NOMO-1 (cell line): ENCODE measurements around the gene CLEC18B.
"Not testable (repeated sequence)": the region's sequence is repeated elsewhere in the genome, so short reads cannot be mapped to it uniquely, and the experiment has no call there.

Experiments
- DNase-seq, 2 experiments: peaks; one replicate each; lab custom pipeline; 2025; ENCODE audit not compliant: unreplicated experiment in 2 of 2; lab: John Stamatoyannopoulos, UW

Gene CLEC18B

DNA sequence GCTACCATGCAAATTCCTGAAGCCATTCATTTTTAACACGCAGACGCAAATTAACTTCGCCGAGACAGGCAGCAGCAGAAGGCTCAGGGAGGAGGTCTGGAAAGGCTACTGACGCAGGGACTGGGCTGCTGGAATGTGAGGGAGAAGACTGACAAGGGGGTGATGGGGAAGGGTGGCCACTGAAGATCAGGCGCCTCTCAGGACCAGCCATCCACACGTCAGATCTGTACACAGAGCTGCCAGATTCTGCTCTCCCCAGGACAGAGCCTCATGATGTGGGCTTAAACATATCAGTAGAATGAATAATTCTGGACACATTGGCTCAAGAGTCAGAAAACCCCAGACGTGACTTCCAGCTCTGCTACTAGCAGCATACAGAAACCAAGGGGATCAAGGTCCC, 25.6 kb upstream of the CLEC18B start:
- no peak for DNase-seq

DNA sequence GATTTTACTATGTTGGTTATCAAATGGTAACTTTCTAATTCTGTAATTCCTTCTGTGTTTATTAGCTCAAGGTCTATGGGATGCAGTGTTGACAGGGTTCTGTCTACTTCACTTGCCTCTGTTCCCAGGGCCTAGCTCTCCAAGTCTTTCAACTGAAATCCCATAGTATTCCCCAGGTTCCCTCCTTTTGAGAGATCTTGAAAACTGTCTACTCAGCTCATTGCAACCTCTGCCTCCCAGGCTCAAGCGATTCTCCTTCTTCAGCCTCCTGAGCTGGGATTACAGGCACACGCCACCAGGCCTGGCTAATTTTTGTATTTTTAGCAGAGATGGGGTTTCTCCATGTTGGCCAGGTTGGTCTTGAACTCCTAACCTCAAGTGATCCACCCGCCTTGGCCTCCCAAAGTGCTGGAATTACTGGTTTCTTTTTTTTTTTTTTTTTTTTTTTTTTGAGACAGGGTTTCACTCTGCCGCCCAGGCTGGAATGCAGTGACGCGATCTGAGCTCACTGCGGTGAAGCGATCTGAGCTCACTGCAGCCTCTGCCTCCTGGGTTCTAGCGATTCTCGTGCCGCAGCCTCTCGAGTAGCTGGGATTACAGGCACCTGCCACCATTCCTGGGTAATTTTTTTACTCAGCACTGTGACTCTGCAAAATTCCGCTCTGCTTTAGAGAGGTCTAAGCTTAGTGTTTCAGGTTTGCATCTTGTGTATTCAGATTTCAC, 22.5 kb upstream of the CLEC18B start:
- DNase-seq: not testable (repeated sequence)

DNA sequence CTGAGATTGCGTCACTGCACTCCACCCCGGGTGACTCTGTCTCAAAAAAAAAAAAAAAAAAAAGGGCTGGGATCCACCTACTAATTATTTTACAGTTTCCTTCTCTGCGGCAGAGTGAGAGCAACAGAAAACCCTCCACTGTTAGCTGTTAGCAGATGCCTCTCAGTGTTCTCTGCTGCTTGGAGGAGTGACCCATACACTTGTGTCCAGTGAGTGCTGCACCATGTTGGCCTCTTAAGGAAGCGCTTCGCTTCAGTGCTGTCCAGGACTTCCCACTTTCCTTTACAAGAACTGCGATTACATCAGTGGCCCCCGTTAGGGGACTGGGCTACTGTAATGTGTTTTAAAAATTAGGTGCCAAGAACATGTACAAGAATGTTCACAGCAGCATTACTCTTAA, 18.4 kb upstream of the CLEC18B start:
- DNase-seq: no peak

DNA sequence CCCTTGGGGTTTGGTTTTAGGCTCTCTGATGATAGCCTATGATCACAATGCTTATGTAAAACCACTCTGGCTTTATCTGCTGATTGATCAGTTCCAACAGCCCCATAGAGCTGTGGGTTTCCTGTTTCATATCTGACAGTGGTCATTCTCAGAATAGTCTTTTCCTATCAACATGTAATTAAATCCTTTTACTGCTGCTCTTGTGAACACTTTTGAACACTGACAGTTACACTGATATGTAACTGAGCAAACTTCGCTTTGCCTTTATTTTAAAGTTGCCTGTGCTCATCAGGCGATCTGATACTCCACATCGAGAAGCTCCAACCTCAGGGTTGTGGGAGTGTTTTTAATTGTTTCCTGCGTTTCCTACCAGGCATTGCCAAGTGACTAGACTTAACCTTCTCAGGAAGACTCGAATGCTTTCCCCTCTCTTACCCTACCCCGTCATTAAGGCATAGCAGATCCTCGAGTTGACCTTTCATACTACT, 17.3 kb upstream of the CLEC18B start:
- no peak for DNase-seq

DNA sequence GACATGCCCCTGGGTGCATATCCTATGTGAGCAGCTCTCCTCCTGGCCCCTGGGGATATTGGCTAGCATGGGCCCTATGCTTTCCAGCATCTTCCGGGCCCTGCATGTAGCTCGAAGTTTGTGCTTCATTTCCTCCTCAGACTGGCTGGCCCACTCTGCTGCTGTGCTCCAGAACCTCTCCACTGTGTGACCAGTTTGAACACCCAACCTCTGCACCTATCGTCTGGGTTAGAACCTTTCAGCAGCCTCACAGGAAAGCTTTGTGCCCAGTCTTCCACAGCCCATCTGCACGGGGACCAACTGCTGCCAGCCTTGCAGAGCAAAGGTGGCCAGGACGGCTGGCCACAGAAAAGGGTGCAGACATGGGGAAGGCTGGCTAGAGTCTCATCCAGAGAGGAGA, 10.2 kb upstream of the CLEC18B start:
- DNase-seq: no peak

DNA sequence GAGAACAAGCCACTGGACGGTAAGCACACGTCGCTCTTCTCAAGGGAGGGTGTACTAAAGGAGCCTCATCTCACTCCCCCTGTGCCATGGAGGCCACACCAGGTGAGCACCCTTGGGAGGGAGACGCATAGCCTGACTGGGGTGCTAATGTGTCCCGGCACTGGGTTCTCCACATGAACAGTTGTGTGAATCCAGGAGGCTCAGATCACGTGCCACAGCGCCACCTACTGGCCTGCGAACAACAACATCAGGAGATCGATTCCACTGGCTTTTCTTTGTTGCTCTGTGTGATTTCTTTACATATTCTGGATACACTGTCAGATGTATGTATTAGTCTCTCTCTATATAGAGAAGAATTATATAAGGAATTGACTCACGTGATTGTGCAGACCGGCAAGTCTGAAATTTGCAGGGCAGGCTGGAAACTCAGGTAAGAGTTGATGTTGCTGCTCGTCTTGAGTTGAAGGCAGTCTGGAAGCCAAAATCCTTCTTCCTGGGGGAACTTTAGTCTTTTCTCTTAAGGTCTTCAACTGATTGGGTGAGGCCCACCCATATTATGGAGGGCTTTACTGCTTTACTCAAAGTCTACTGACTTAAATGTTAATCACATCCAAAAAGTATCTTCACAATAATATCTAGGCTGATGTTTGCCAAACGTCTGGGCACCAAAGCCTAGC, 8.9 kb upstream of the CLEC18B start:
- peak in 1 of 2 experiments; percentile 42 for DNase-seq

DNA sequence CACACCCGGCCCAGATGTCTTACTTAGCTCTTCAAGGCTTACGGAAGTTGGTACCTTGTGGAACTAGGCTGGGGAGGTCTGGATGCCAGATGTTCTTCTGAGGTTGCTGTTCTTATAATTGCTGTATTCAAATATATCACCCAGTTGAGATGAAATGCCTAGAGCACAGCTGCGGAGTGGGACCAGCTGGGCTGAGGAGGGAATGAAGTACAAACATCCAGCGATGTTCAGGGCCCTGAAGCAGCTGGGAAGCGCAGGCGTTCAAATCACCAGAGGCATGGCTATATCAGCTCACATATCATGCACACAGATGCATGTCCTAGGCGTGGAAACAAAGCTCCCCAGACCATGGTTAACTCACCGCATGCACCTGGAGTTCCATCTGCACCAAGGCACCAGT, 7.2 kb upstream of the CLEC18B start:
- DNase-seq: not testable (repeated sequence)

DNA sequence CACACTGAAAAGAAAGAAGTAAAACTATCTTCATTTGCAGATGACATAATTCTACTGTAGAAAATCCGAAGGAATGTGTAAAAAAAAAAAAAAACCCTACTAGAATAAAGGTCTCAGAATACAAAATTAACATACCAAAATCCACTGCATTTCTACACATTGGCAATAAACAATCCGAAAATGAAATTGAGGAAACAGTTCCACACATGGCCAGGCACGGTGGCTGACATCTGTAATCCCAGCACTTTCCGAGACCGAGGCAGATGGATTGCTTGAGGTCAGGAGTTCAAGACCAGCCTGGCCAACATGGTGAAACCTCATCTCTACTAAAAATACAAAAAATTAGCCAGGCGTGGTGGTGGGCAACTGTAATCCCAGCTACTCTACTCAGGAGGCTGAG, 4.5 kb upstream of the CLEC18B start:
- not testable (repeated sequence) for DNase-seq

DNA sequence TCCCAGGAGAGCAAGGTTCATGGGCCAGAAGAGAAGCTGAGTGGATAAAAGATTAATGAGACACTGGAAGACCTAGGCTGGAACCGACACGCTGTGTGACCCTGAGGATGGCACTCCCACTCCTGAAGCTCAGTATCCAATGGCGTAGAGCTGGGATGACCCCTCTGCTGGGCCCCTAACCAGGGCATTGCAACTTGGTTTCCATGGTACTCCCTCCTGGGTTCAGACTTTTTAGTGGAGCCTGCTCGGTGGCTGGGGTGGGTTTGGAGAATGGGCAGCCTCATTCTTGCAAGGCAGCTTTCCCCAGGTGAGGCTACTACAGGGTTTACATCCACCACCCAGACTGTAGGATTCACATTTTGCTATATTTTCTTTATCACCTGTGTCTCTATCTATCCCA, 2.4 kb upstream of the CLEC18B start:
- DNase-seq: not testable (repeated sequence)

DNA sequence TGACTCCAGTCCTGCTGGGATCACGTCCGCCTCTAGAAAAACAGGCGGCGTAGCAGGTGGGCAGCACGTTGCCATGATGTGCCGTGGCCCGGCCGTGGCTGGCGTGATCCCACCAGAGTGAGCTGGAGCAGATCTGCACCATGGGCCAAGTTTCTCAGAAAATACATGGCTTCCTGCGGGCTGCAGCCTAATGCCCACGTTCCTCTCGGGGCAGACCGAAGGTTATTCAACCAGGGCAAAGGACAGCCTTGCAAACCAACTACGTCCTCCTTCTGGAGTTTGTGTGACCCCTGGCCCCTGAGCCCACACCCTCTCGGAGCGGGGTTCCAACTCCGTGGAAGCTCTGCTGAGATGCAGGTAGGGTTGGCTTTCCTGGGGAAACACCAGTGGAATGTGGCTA, 808 bp upstream of the CLEC18B start:
- DNase-seq: not testable (repeated sequence)

DNA sequence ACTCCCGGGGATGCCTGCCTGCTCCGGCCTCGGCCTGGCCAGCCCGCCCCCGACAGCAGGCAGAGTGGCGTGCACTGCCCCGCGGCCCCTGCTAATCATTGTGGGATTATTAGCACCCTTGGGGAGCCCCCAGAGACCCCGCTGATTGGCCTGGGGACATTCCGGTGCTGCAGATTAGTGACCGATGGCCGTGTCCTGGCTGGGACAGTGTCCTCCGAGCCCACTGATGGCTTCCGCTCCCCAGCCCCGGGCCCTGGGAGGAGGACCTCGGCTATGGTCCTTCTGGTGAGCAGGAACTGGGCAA, 156 bp upstream of the CLEC18B start:
- not testable (repeated sequence) for DNase-seq

DNA sequence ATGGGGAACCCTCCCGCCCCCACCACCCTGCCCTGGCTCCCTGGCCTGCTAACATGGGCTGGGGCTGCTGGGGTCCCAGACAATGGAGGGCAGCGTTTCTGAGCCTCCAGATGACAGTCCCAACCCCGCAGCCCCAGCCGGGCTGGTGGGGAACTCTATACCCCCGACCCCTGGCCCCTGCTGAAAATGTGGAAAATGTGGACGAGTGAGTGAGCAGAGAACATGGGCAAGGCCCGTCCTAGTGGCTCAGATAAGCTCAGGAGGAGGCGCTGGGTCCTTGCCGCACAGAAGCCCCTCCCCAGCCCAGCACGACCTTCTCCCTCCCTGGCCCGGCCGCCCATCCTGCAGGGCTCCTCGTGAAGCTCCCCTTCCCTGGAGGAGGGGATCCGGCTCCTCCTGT, 1.5 kb downstream of the CLEC18B start:
- not testable (repeated sequence) for DNase-seq

DNA sequence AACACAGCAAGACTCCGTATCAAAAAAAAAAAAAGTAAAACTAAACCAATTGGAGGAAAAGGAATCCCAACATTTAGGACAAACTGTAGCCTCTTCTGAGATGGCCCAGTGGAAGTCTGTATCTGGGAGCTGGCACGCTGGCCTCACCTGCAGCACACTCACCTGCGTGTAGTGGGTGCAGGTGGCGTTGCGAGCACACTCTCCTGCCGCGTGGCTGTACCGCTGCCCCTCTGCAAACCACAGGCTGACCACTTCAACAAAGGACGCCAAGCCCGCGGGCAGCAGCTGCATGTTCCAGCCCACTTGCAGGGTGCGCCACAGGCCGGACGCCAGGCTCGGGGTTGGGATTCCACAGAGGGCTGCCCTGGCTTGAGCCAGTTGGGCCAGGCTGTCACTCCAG, 3.4 kb downstream of the CLEC18B start:
- not testable (repeated sequence) for DNase-seq

DNA sequence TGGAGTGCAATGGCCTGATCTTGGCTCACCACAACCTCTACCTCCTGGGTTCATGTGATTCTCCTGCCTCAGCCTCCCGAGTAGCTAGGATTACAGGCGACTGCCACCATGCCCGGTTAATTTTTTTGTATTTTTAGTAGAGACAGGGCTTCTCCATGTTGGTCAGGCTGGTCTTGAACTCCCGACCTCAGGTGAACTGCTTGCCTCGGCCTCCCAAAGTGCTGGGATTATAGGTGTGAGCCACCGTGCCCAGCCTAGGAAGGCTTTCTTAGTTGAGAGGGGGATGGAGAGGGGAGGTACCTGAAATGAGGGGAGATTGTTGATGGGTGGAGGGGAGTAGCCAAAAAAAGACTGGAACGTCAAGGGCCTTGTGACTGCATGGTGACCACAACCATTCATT, 7.4 kb downstream of the CLEC18B start:
- DNase-seq: not testable (repeated sequence)

DNA sequence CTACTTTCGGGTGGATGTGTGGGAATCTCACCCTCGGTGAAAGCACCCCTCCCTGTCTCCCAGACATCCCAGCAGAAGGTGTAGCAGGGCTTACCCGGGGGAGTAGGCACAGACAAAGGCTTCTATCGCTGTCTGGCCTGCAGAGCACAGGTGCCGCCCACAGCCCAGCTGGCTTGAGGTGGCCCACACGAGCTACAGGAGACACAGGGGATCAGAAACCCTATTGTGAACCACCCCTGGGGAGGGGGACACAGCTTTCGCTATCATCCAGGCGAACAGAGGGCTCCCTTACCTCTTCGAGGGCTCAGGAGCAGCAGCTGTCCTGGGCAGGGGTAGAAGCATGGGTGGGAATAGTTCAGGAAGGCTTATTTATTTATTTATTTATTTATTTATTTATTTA, 7.8 kb downstream of the CLEC18B start:
- not testable (repeated sequence) for DNase-seq

DNA sequence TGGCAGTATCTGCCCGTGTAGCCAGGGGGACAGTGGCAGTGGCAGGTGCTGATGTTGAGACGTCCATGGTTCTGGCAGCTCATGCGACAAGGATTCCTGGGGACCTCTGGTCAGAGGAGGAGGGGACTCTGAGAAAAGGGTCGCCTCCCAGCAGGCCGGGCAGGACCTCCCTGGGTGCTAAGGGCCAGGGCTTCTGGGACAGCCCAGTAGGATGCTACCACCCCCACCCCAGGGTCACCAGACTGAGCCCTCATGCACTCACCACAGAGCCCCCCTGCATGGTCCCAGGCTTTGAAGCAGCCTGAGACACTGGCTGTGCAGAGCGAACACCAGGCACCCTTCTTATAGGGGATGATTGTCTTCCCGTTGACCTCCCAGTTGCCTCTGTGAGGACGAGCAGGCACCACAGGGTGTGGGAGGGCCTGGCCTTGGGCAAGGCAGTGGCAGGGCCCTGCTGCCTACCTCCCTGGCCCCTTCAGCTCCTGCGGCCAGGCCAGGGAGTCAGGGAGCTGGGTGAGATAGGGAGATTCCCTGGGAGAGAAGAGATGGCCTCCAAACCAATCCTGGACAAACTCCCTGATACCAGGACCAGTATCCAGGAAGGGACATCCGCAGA, 8.4 kb downstream of the CLEC18B start:
- DNase-seq: not testable (repeated sequence)

DNA sequence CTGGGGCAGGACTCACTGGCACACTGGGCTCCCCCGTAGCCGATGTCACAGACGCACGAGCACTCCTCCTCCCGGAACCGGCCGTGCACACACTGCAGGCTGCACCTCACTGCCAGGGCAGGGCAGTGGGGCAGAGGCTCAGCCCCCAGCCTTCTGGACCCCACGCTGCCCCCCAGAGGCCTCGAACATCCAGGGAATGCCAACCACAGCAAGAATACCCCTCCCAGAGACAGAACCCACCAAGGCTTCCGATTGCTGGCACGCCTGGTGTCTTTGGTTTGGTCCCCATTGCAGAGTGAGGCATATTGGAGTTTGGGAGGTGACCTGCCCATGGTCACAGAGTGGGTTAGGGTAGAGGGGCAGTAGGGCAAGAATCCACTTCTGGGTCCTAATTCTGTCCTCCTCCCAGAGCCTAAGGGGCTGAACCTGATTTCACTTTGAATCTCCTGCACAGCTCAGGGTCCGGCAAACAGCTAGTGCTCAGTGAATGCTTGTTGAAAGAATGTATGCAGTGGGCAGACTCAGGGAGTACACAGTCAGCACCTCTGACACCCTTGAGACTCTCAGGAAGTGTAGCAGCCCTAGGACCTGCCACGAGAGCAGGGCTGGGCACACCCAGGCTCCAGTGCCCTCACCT, 9.0 kb downstream of the CLEC18B start:
- DNase-seq: not testable (repeated sequence)

DNA sequence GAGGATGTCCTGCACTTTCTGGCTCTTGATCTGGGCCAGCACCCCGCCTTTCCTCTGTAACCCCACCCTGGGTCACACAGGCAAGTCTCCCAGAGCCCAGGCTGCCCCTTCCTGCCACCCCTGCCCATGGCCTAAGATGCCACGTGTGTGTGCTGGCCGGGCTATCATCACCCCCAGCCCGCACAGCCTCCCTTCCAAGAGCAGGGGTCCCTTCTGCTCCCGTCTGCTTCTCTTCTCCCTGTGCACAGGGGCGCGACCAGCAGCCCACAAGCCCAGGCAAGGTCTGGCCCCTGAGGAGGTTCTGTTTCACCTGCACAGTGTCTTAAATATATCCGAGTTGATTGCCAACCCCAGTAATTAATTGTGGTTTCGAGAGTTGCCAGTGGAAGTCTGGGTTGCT, 10.3 kb downstream of the CLEC18B start:
- DNase-seq: not testable (repeated sequence)

DNA sequence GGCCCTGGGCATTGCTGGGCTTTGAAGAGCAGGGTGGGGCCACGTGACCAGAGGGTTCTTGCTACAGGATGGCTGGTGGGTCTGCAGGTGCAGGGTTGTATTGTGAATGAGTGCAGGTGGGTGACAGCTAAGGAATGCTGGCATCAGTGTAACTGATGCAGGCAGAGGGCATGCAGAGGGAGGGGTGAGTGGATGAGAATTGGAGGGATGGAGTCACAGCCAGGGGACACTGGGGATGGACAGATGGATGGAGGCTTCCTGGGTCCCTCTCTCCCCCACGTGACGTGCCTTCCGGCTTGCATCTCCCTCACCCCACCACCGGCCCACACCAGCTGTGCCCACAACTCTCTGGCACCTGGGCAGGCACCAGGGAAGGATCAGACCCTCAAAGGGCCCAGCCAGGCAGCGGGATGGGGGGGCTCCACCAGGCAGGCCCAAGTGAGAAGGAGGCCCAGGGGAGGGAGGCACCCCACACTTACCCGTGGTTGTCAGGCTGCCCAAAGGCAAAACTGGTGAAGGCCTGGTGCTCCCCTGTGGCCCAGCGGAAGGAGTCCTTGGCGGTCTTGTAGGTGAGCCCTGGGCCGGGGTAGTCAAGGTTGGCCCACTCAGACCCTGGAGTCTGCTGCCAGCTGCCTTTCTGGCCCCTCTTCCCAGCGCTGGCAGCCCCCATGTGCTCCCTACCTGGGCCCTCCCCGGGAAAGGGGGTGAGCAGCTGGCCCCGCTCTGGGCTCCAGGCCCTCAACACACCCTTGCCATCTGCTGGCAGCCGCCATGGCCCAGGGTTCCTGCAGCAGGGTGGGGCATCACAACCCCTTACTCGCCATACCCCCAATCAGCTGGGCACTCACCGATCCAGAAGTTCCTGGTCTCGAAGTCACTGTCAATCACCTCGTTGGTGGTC, 11.0 kb downstream of the CLEC18B start:
- not testable (repeated sequence) for DNase-seq

DNA sequence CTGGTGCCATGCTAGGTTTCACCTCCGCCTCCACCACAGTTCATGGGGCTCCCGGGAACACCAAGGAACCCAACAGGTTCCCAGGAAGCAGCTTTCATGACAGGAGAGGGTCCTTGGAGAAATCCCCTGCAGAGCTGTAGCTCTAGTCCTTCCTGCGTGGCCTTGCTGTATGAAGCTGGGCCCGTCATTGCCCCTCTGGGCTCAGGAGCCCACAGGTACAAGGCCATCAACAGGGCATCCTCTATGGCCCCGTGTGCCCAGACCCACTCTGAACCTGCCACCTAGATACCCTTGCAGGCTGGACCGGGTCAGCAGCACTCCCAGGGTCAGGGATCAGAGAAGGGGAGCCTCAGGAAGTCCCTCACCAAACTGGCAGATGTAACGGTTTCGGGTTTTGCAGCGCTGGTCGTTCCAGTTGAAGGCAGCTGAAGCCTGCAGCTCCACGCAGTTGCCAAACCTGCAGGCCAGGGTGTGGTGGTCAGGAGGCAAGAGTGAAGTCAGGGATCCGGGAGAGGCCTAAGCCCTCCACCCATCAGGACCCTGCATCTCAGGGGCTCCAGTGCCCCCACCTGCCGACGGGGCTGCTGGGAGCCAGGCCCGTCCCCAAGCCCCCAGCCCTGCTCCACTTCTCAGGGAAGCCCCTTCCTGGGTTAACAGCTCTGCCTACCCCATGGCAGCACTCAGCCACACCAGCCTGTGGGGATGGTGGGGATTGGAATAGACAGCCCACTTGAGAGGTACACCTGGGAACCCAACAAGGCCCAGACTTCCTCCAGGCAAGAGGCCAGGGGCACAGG, 11.9 kb downstream of the CLEC18B start:
- DNase-seq: not testable (repeated sequence)
